IMR-90 (cell line): ENCODE results near the gene ETV6. TPM values are rescaled to one million over a fixed set of nuclear protein-coding genes. Genes with fewer than 3 reads are reported as not detected.

Experiments used
- ATAC-seq: fragments of 200-7000 bp; cut with Tn5 transposase; 2 replicates; pipeline ENCODE4 v1.9.1; 2020; ENCODE audit warnings: low read depth, mild to moderate bottlenecking, moderate library complexity
- BruUV-seq: library from RNA; stranded (reverse); fragments of 400-500 nt; replicated peaks from 2 replicates; lab custom pipeline; 2021; lab: Mats Ljungman, UMichigan
- CTCF ChIA-PET: fragments of 300-600 bp; formaldehyde crosslinking; extraction: SDS; loops from one replicate; lab custom pipeline; 2021; ENCODE audit warnings: antibody characterized with exemption; lab: Yijun Ruan, JAX
- POLR2A ChIA-PET: fragments of 300-600 bp; sonication (Branson Sonifier 250); formaldehyde crosslinking; loops from one replicate; lab custom pipeline; 2022; ENCODE audit warnings: antibody characterized with exemption; ENCODE audit not compliant: unreplicated experiment; lab: Charles Lee
- DNase-seq: peaks from one replicate; pipeline ENCODE4 v3.0.0; 2013
- H2AFZ ChIP-seq: replicated peaks from 2 replicates; pipeline ENCODE3; 2013; ENCODE audit warnings: low read length, mild to moderate bottlenecking; ENCODE audit not compliant: poor library complexity
- H2AK5ac ChIP-seq: 2 replicates; pipeline ENCODE4 v1.6.1; 2013; ENCODE audit warnings: low read depth, low read length, inconsistent platforms
- H2AK9ac ChIP-seq: replicated peaks from 2 replicates; pipeline ENCODE3; 2013; ENCODE audit warnings: mild to moderate bottlenecking, low read depth, low read length, moderate library complexity; ENCODE audit not compliant: poor library complexity
- H2BK120ac ChIP-seq: 2 replicates; pipeline ENCODE4 v1.6.1; 2013; ENCODE audit warnings: low read depth, low read length, inconsistent platforms
- H2BK15ac ChIP-seq: 3 replicates; pipeline ENCODE4 v1.6.1; 2013; ENCODE audit warnings: low read depth, low read length, inconsistent platforms
- H2BK20ac ChIP-seq: 2 replicates; pipeline ENCODE4 v1.6.1; 2013; ENCODE audit warnings: low read depth, mild to moderate bottlenecking, inconsistent platforms, low read length, moderate library complexity
- H2BK5ac ChIP-seq: 2 replicates; pipeline ENCODE4 v1.6.1; 2013; ENCODE audit warnings: mild to moderate bottlenecking, low read depth, low read length, inconsistent platforms; ENCODE audit not compliant: poor library complexity, severe bottlenecking
- H3K14ac ChIP-seq: replicated peaks from 2 replicates; pipeline ENCODE4 v1.6.1; 2013; ENCODE audit warnings: low read depth, low read length, inconsistent platforms
- H3K18ac ChIP-seq: 2 replicates; pipeline ENCODE4 v1.6.1; 2013; ENCODE audit warnings: low read depth, low read length, control low read depth
- H3K23ac ChIP-seq: 2 replicates; pipeline ENCODE4 v1.6.1; 2013; ENCODE audit warnings: low read depth, low read length, inconsistent platforms
- H3K27ac ChIP-seq: 2 replicates; pipeline ENCODE4 v1.5.1; 2013; ENCODE audit warnings: mild to moderate bottlenecking, control low read depth, low read length; ENCODE audit not compliant: insufficient read depth
- H3K27me3 ChIP-seq: 2 replicates; pipeline ENCODE4 v1.6.1; 2013; ENCODE audit warnings: low read length; ENCODE audit not compliant: control insufficient read depth, insufficient read depth
- H3K36me3 ChIP-seq: 2 replicates; pipeline ENCODE4 v1.6.1; 2013; ENCODE audit warnings: low read length, mixed read lengths; ENCODE audit not compliant: control insufficient read depth, insufficient read depth
- H3K4ac ChIP-seq: 2 replicates; pipeline ENCODE4 v1.6.1; 2013; ENCODE audit warnings: low read depth, low read length, inconsistent platforms
- H3K4me1 ChIP-seq: 2 replicates; pipeline ENCODE4 v1.6.1; 2013; ENCODE audit warnings: low read length, mixed read lengths; ENCODE audit not compliant: control insufficient read depth, insufficient read depth
- H3K4me2 ChIP-seq: 2 replicates; pipeline ENCODE4 v1.6.1; 2013; ENCODE audit warnings: low read depth, mild to moderate bottlenecking, control low read depth, low read length, moderate library complexity
- H3K4me3 ChIP-seq: 2 replicates; pipeline ENCODE4 v1.5.1; 2013; ENCODE audit warnings: low read depth, mild to moderate bottlenecking, control low read depth, low read length, moderate library complexity; ENCODE audit not compliant: insufficient read depth
- H3K56ac ChIP-seq: 2 replicates; pipeline ENCODE4 v1.6.1; 2013; ENCODE audit warnings: low read length, inconsistent platforms; ENCODE audit not compliant: insufficient read depth; ENCODE audit errors: extremely low read depth
- H3K79me1 ChIP-seq, 2 experiments: 2 replicates each; pipeline ENCODE4 v1.6.1; 2013; ENCODE audit warnings: low read length in 2 of 2, inconsistent platforms in 1 of 2, low read depth in 1 of 2
- H3K9ac ChIP-seq: 2 replicates; pipeline ENCODE4 v1.6.1; 2013; ENCODE audit warnings: low read depth, low read length, control low read depth
- H3K9me1 ChIP-seq: 2 replicates; pipeline ENCODE4 v1.6.1; 2013; ENCODE audit warnings: low read length, inconsistent platforms; ENCODE audit not compliant: insufficient read depth
- H3K9me3 ChIP-seq: 2 replicates; pipeline ENCODE4 v1.6.1; 2013; ENCODE audit warnings: low read length; ENCODE audit not compliant: control insufficient read depth, insufficient read depth
- H4K20me1 ChIP-seq: 2 replicates; pipeline ENCODE4 v1.6.1; 2013; ENCODE audit warnings: low read length, inconsistent platforms; ENCODE audit not compliant: insufficient read depth
- H4K5ac ChIP-seq: 2 replicates; pipeline ENCODE4 v1.6.1; 2013; ENCODE audit warnings: mild to moderate bottlenecking, low read depth, low read length, control low read depth
- H4K8ac ChIP-seq, 2 experiments: 2 replicates each; pipeline ENCODE4 v1.6.1; 2013; ENCODE audit warnings: low read depth in 2 of 2, low read length in 2 of 2, control low read depth in 1 of 2, inconsistent platforms in 1 of 2
- H4K91ac ChIP-seq: 2 replicates; pipeline ENCODE4 v1.6.1; 2013; ENCODE audit warnings: low read depth, low read length, inconsistent platforms; ENCODE audit not compliant: insufficient read depth
- BHLHE40 ChIP-seq: fragments of 150-350 bp; IDR thresholded peaks from 2 replicates; pipeline ENCODE4 v1.6.1; 2016; ENCODE audit warnings: mild to moderate bottlenecking, low read depth, low read length
- CEBPB ChIP-seq: IDR thresholded peaks from 2 replicates; pipeline ENCODE4 v1.6.1; 2012; ENCODE audit warnings: low read depth, low read length, improper control_type of control experiment
- FOS ChIP-seq: fragments of 150-350 bp; IDR thresholded peaks from 2 replicates; pipeline ENCODE4 v1.6.1; 2016; ENCODE audit warnings: low read depth, low read length
- MAFK ChIP-seq: IDR thresholded peaks from 2 replicates; pipeline ENCODE4 v1.6.1; 2012; ENCODE audit warnings: low read depth, low read length, improper control_type of control experiment
- NFE2L2 ChIP-seq: fragments of 150-350 bp; IDR thresholded peaks from 2 replicates; pipeline ENCODE4 v1.6.1; 2016; ENCODE audit warnings: low read depth, mild to moderate bottlenecking, low read length
- POLR2A ChIP-seq: IDR thresholded peaks from 2 replicates; pipeline ENCODE4 v1.6.1; 2012; ENCODE audit warnings: mild to moderate bottlenecking, low read depth, low read length
- WGBS, 2 experiments: methylation state at CpG; one replicate each; pipeline versions ENCODE4 v1.1.5 to v1.1.7; 2013; ENCODE audit warnings: missing lambda C conversion rate in 2 of 2; ENCODE audit not compliant: insufficient read length in 1 of 2; ENCODE audit errors: extremely low coverage in 2 of 2; 5-methylcytosine and 5-hydroxymethylcytosine counted together
- dilution Hi-C: fragments of 300-500 bp; cut with HindIII; formaldehyde crosslinking; loops from one replicate; pipeline ENCODE4 v1.14.3; 2018; ENCODE audit warnings: low sequenced_read_pairs; ENCODE audit not compliant: unreplicated experiment
- in situ Hi-C: fragments of 300-500 bp; cut with MboI; formaldehyde crosslinking; loops from 3 replicates; pipeline ENCODE4 v1.14.3; 2019; ENCODE audit warnings: low sequenced_read_pairs, inconsistent platforms, mixed read lengths
- intact Hi-C: fragments of 100-400 bp; cut with micrococcal nuclease; formaldehyde crosslinking; loops from 2 replicates; pipeline ENCODE4 v1.10.0; 2022
- polyA plus RNA-seq, 3 experiments: library from polyadenylated mRNA; depleted of rRNA; stranded (reverse); fragments of >200 nt; gene quantifications; 2 replicates each; pipeline ENCODE4 v1.2.3, GENCODE V29; 2012; ENCODE audit warnings: low replicate concordance in 1 of 3
- total RNA-seq: library from RNA; depleted of rRNA; stranded (reverse); fragments of >200 nt; gene quantifications from 2 replicates; pipeline ENCODE4 v1.2.3, GENCODE V29; 2012

Gene ETV6
- total and polyA plus RNA-seq, 2 of the 4 experiments (the other 2 are of a cell fraction) = 8.4 to 9.9 TPM

DNA sequence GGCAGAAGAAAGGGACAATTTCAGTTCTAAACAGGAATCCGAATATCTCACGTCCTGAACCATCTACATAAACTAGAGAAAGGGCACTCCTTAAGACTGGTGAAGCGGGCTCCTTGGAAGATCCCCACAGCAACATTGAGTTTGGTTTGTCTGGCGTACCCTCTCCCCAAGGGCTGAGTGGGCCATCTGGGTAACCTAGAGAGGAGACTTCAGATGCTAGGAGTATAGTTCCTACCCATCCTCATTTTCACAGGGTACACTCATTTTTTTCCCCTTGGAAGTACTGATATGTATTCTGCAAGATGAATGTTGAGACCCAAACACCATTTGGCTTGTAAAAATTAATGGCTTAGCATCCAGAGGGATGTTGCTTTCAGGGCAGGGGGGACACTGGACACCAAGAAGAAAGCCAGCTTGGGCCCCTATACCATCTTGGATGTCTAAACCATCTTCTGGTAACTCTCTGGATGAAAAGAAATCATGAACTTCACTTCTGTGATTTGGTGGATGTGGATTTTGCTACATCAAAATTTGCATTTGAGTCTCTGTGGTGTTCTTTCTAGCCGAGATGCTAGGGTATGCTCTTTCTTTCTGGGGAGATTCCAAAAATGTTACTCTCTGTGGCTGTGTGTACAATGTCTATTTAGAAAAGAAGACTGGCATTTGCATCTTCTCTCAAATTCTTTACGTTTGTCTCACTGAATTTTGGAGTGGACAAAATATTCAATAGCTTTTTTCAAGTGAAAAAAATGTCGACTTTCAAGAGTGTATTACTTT lies 97.7 kb downstream of the ETV6 start:
- Histone ChIP-seq H3K9me1 (peaks cover 13% of the 10 kb centered on the region), H3K79me1 (peaks cover 55 to 75% of the 10 kb centered on the region in 2 experiments), H3K56ac (no peak overlapping the region), H3K4ac (no peak overlapping the region), H4K8ac (peak overlapping the region in 1 of 2 experiments; percentile 4; a peak in 1 of 4 replicates), H2AK5ac (no peak overlapping the region), H3K36me3 (no peaks in the 10 kb centered on the region), H3K4me3 (no peak overlapping the region), H2AK9ac (no peak overlapping the region), H2BK15ac (no peak overlapping the region), H3K9ac (no peak overlapping the region), H2AFZ (no peak overlapping the region), H4K91ac (no peak overlapping the region), H3K14ac (peak overlapping the region; percentile 22; the same call in 1 of the 2 replicates), H3K27ac (no peak overlapping the region), H3K4me2 (no peak overlapping the region), H3K27me3 (no peaks in the 10 kb centered on the region), H4K20me1 (peaks cover 18% of the 10 kb centered on the region), H3K23ac (no peak overlapping the region), H2BK120ac (no peak overlapping the region), H3K9me3 (no peaks in the 10 kb centered on the region), H2BK5ac (no peak overlapping the region), H2BK20ac (no peak overlapping the region), H3K18ac (no peak overlapping the region), H4K5ac (peak overlapping the region; percentile 36; the same call in 1 of the 2 replicates), H3K4me1 (peaks cover 7% of the 10 kb centered on the region)
- POLR2A ChIA-PET = no interaction called here
- dilution Hi-C loops = no loop called here
- in situ Hi-C loops = no loop called here
- DNase-seq = no peak
- no CpG with 5 or more reads among the region's 7 CpGs for WGBS, 2 experiments
- ATAC-seq = no peak
- no peak for TF ChIP-seq FOS
- no peak for TF ChIP-seq BHLHE40
- no peak for TF ChIP-seq NFE2L2
- no peak for TF ChIP-seq MAFK
- TF ChIP-seq POLR2A = no peak
- no peak for TF ChIP-seq CEBPB
- CTCF ChIA-PET = no interaction called here
- no TSS peak for BruUV-seq
- intact Hi-C loops = no loop called here
